Bone marrow (tissue), 2 donors: ENCODE results near the gene RASGEF1C.

ENCODE experiments used
- DNase-seq, 2 donors: peaks; one replicate each; lab custom pipeline; 2025; lab: John Stamatoyannopoulos, UW

Gene RASGEF1C

GRCh38 chr5:180159756-180160155 is 49.3 kb downstream of the RASGEF1C start:
- no peak for DNase-seq

- DNase-seq = no peak
These were observed 51.1 kb downstream of the RASGEF1C start for GRCh38 chr5:180157866-180158265.

- no peak for DNase-seq
These were observed 52.9 kb downstream of the RASGEF1C start for GRCh38 chr5:180156141-180156540.

- no peak for DNase-seq
These were observed 53.6 kb downstream of the RASGEF1C start for GRCh38 chr5:180155365-180155926.

- DNase-seq = no peak
These were observed 54.1 kb downstream of the RASGEF1C start for GRCh38 chr5:180154821-180155364.

GRCh38 chr5:180153991-180154390 is 55.0 kb downstream of the RASGEF1C start:
- DNase-seq = no peak

GRCh38 chr5:180153099-180153498 is 55.9 kb downstream of the RASGEF1C start:
- DNase-seq = no peak

- DNase-seq = no peak
These were observed 65.2 kb downstream of the RASGEF1C start for GRCh38 chr5:180143656-180144364.

- DNase-seq = no peak
These were observed 66.0 kb downstream of the RASGEF1C start for GRCh38 chr5:180142824-180143610.

GRCh38 chr5:180142021-180142765 is 66.8 kb downstream of the RASGEF1C start:
- no peak for DNase-seq

- no peak for DNase-seq
These were observed 67.8 kb downstream of the RASGEF1C start for GRCh38 chr5:180141068-180141660.

- DNase-seq = no peak
These were observed 68.4 kb downstream of the RASGEF1C start for GRCh38 chr5:180140571-180140970.

- DNase-seq = no peak
These were observed 68.9 kb downstream of the RASGEF1C start for GRCh38 chr5:180140079-180140554.

GRCh38 chr5:180139731-180140055 is 69.3 kb downstream of the RASGEF1C start:
- no peak for DNase-seq

GRCh38 chr5:180138976-180139730 is 69.9 kb downstream of the RASGEF1C start:
- DNase-seq = no peak

- no peak for DNase-seq
These were observed 70.6 kb downstream of the RASGEF1C start for GRCh38 chr5:180138214-180138975.

- no peak for DNase-seq
These were observed 71.4 kb downstream of the RASGEF1C start for GRCh38 chr5:180137401-180138213.

GRCh38 chr5:180136630-180137381 is 72.2 kb downstream of the RASGEF1C start:
- DNase-seq = no peak
